SK-N-MC (cell line): ENCODE data around the gene TDP2.

Source experiments
- EZH2 ChIP-seq: fragments of 200-600 bp; sonication (generic); IDR thresholded peaks from one replicate; pipeline ENCODE4 v1.6.1; 2017; ENCODE audit warnings: antibody characterized with exemption
- FOXP2 ChIP-seq: optimal IDR thresholded peaks from 2 replicates; pipeline ENCODE3; 2011; ENCODE audit warnings: mild to moderate bottlenecking, moderate library complexity; ENCODE audit not compliant: insufficient read depth; ENCODE audit errors: extremely low read length, control extremely low read depth

DNA sequence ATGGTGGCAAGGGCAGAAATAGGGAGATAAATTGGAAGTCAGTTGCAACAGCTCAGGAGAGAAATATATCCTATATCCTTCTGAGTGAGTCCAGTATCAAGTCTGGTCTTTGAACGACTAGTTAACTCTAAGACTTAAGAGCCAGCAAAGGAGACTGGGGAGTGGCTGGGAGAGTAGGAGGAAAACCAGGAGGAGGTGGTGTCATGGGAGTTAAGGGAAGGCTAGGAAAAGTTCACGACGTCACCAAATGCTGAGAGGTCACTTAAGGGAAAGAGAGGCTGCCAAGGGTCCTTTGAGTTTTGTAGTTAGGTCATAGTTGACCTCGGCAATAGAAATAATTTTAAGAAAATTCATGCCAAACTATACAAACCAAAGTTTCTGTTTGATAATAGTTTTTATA is 25.3 kb upstream of the TDP2 start:
- no peak for TF ChIP-seq EZH2
- no peak for TF ChIP-seq FOXP2
